K562 (cell line): ENCODE measurements around the gene CELA3B. TPM values are rescaled to one million over a fixed set of nuclear protein-coding genes. Genes with fewer than 3 reads are reported as not detected.
A peak's percentile ranks its signal among the peaks of the same experiment; 100 is the strongest.

Experiments used
- CHAMP1 ChIP-seq: fragments of 450-650 bp; IDR thresholded peaks from 2 replicates; pipeline ENCODE4 v1.6.1; 2016; ENCODE audit warnings: mild to moderate bottlenecking
- DDX20 ChIP-seq: fragments of 450-650 bp; IDR thresholded peaks from 2 replicates; pipeline ENCODE4 v1.6.1; 2016; ENCODE audit warnings: missing genetic modification characterization, low read depth, mild to moderate bottlenecking, missing compliant biosample characterization, moderate library complexity
- E2F4 ChIP-seq: sonication (generic); formaldehyde crosslinking; IDR thresholded peaks from 2 replicates; pipeline ENCODE4 v1.8.0; 2022; ENCODE audit warnings: mild to moderate bottlenecking, low read depth, missing genetic modification reagents
- KDM4B ChIP-seq, 2 experiments: fragments of 450-650 bp in 1 of 2; sonication (generic) in 1 of 2; IDR thresholded peaks; 2 replicates each; pipeline ENCODE4 v1.6.1; 2016 to 2017; ENCODE audit warnings: borderline replicate concordance in 2 of 2, antibody characterized with exemption in 1 of 2, low read depth in 1 of 2, mild to moderate bottlenecking in 1 of 2
- MIER1 ChIP-seq: fragments of 450-650 bp; IDR thresholded peaks from 2 replicates; pipeline ENCODE4 v1.6.1; 2016; ENCODE audit warnings: antibody characterized with exemption, mild to moderate bottlenecking, low read depth
- RBM39 ChIP-seq: fragments of 200-400 bp; formaldehyde crosslinking; optimal IDR thresholded peaks from 2 replicates; pipeline ENCODE3; 2018; ENCODE audit warnings: low read depth, low read length
- SIRT6 ChIP-seq: IDR thresholded peaks from one replicate; pipeline ENCODE4 v1.6.1; 2012; ENCODE audit warnings: low read depth, mild to moderate bottlenecking, control low read depth, inconsistent platforms, low read length, moderate library complexity
- SUPT5H ChIP-seq: fragments of 450-650 bp; IDR thresholded peaks from 2 replicates; pipeline ENCODE4 v1.6.1; 2016
- TAF9B ChIP-seq: fragments of 450-650 bp; IDR thresholded peaks from 2 replicates; pipeline ENCODE4 v1.6.1; 2018; ENCODE audit warnings: mild to moderate bottlenecking; ENCODE audit not compliant: partially characterized antibody
- TAL1 ChIP-seq: fragments of 450-650 bp; IDR thresholded peaks from 2 replicates; pipeline ENCODE4 v1.6.1; 2016; ENCODE audit warnings: mild to moderate bottlenecking
- TCF15 ChIP-seq: fragments of 250-450 bp; sonication (Bioruptor Pico); IDR thresholded peaks from 2 replicates; pipeline ENCODE4 v1.8.0; 2022; ENCODE audit warnings: moderate library complexity, mild to moderate bottlenecking, inconsistent platforms
- TSC22D4 ChIP-seq: fragments of 450-650 bp; IDR thresholded peaks from 2 replicates; pipeline ENCODE4 v1.6.1; 2016; ENCODE audit warnings: missing genetic modification characterization, missing biosample characterization, control low read depth
- U2AF1 ChIP-seq: fragments of 200-400 bp; formaldehyde crosslinking; optimal IDR thresholded peaks from 2 replicates; pipeline ENCODE3; 2017; ENCODE audit warnings: mild to moderate bottlenecking, low read depth, low read length, moderate library complexity
- U2AF2 ChIP-seq: fragments of 200-400 bp; formaldehyde crosslinking; optimal IDR thresholded peaks from 2 replicates; pipeline ENCODE3; 2017; ENCODE audit warnings: low read depth, mild to moderate bottlenecking, low read length
- ZBTB12 ChIP-seq: fragments of 250-450 bp; sonication (Bioruptor Pico); IDR thresholded peaks from 2 replicates; pipeline ENCODE4 v1.4.0; 2020
- ZFPM2 ChIP-seq: fragments of 250-450 bp; sonication (Bioruptor Pico); IDR thresholded peaks from 2 replicates; pipeline ENCODE4 v1.5.1; 2022; ENCODE audit warnings: mild to moderate bottlenecking
- ZNF212 ChIP-seq: fragments of 450-650 bp; formaldehyde crosslinking; IDR thresholded peaks from 2 replicates; pipeline ENCODE4 v1.4.0; 2020; ENCODE audit warnings: mild to moderate bottlenecking
- ZNF445 ChIP-seq: fragments of 250-450 bp; sonication (Bioruptor Pico); IDR thresholded peaks from 2 replicates; pipeline ENCODE4 v1.4.0; 2020; ENCODE audit warnings: low read depth, mild to moderate bottlenecking, moderate library complexity
- ZNF785 ChIP-seq: fragments of 250-450 bp; sonication (Bioruptor Pico); IDR thresholded peaks from 2 replicates; pipeline ENCODE4 v1.4.0; 2020; ENCODE audit warnings: mild to moderate bottlenecking
- polyA plus RNA-seq, 8 experiments: library from polyadenylated mRNA; depleted of rRNA in 4 of 8; stranded (reverse) in 5 of 8; unstranded in 3 of 8; fragments of >200 nt; fragmentation: Nextera tagmentation in 2 of 8; fragmentation: Illumina TruSeq in 1 of 8; extraction: Ambion mirVana in 2 of 8; extraction: Trizol in 1 of 8; gene quantifications; 2 replicates each; pipeline versions ENCODE4 v1.2.1 to v1.2.3, GENCODE V29; 2011 to 2014; ENCODE audit warnings: inconsistent platforms in 1 of 8, missing spikeins in 1 of 8
- total RNA-seq, 7 experiments: library from RNA; depleted of rRNA in 6 of 7; stranded (reverse); fragments of >200 nt in 6 of 7; fragmentation: Illumina TruSeq in 2 of 7; extraction: Trizol in 2 of 7; gene quantifications; 2 replicates each; pipeline versions ENCODE4 v1.2.1 to v1.2.3, GENCODE V29; 2011 to 2021; ENCODE audit warnings: low replicate concordance in 1 of 7
- TF ChIP-seq, protein P1 (sequence below): fragments of 200-400 bp; formaldehyde crosslinking; IDR thresholded peaks from 2 replicates; pipeline ENCODE4 v1.6.1; 2017; ENCODE audit warnings: mild to moderate bottlenecking, low read depth, low read length, moderate library complexity

The CELA3B gene
- total and polyA plus RNA-seq, 9 of the 15 experiments (the other 6 are each of a cell fraction or from before 2014, with no cell fraction given) = 3.1 TPM; not detected in 8

GRCh38 chr1:22025368-22026155, 48.7 kb downstream of the CELA3B start (continued):
- TF ChIP-seq CHAMP1 (no peak), TAL1 (peak; percentile 59; the same call in 1 of the 2 replicates), MIER1 (no peak; the same call in 1 of the 2 replicates), TCF15 (CRISPR knock-in tag) (no peak), SIRT6 (no peak), TAF9B (peak; percentile 93), SUPT5H (peak; percentile 99), ZFPM2 (CRISPR knock-in tag) (no peak; the same call in 1 of the 2 replicates), ZNF785 (CRISPR knock-in tag) (no peak), E2F4 (peak; percentile 80; the same call in 1 of the 2 replicates), TSC22D4 (tag) (no peak), DDX20 (tag) (no peak), ZNF445 (CRISPR knock-in tag) (no peak), ZNF212 (CRISPR knock-in tag) (no peak), RBM39 (no peak), ZBTB12 (CRISPR knock-in tag) (no peak), U2AF2 (no peak), KDM4B (IDR thresholded peaks at IDR 0.05; ENCODE audit: borderline replicate concordance in 2 of 2, low read depth in 1 of 2) (peak in 1 of 2 experiments; percentile 92; a peak in 1 of 4 replicates), U2AF1 (no peak)
- TF ChIP-seq, protein P1, sequence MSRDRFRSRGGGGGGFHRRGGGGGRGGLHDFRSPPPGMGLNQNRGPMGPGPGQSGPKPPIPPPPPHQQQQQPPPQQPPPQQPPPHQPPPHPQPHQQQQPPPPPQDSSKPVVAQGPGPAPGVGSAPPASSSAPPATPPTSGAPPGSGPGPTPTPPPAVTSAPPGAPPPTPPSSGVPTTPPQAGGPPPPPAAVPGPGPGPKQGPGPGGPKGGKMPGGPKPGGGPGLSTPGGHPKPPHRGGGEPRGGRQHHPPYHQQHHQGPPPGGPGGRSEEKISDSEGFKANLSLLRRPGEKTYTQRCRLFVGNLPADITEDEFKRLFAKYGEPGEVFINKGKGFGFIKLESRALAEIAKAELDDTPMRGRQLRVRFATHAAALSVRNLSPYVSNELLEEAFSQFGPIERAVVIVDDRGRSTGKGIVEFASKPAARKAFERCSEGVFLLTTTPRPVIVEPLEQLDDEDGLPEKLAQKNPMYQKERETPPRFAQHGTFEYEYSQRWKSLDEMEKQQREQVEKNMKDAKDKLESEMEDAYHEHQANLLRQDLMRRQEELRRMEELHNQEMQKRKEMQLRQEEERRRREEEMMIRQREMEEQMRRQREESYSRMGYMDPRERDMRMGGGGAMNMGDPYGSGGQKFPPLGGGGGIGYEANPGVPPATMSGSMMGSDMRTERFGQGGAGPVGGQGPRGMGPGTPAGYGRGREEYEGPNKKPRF = no peak
